PC-9 (cell line): ENCODE results near the gene HAX1.

ENCODE experiments used
- CTCF ChIP-seq: fragments of 200-600 bp; sonication (generic); conservative IDR thresholded peaks from 2 replicates; pipeline ENCODE4 v1.6.1; 2017; ENCODE audit warnings: mixed run types, antibody characterized with exemption, mild to moderate bottlenecking, moderate library complexity
- EZH2 ChIP-seq: fragments of 200-600 bp; sonication (generic); IDR thresholded peaks from 2 replicates; pipeline ENCODE4 v1.8.0; 2017; ENCODE audit warnings: antibody characterized with exemption, low read depth

- no peak for TF ChIP-seq CTCF
- no peak for TF ChIP-seq EZH2
Measured at GRCh38 chr1:154237435-154237834, 35.0 kb upstream of the HAX1 start.
